Measurements from ENCODE around the gene RBM47. TPM values are rescaled to one million over a fixed set of nuclear protein-coding genes. Genes with fewer than 3 reads are reported as not detected.

RBM47 gene
- polyA plus RNA-seq, 1 experiment: 0.62 TPM

DNA sequence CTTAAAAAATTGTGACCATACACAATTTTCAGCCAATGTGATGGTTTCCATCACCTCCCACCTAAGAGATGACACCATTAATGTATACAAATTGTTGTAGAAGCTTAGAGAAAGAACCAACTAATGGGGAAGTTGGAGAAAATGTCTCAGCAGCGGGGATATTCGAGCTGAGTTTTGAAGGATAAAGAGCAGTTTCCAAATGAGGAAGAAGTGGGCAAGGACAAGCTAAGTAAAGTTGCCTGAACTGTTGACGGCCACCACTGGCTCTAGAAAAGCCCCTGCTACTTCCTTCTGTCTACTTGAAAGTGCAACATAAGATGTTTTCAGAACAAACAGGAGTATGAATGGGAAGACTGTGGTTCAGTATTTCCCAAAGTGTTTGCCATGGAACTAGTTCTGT, 202.5 kb downstream of the RBM47 start:
- ChIA-PET POLR2A (no interaction called here), CTCF (no interaction called here)
- Histone ChIP-seq H3K27ac (ENCODE audit: low read depth, low read length) (no peak overlapping the region), H3K9me3 (ENCODE audit: control insufficient read depth, insufficient read depth, low read length) (no peaks in the 10 kb centered on the region), H3K27me3 (ENCODE audit: control insufficient read depth, insufficient read depth, low read length) (no peaks in the 10 kb centered on the region), H3K4me3 (ENCODE audit: low read depth, low read length) (no peak overlapping the region)
- no peak for TF ChIP-seq CTCF (IDR thresholded peaks at IDR 0.05; ENCODE audit: low read depth, low read length)
- DNase-seq (ENCODE audit: low read depth, low spot score): no peak

DNA sequence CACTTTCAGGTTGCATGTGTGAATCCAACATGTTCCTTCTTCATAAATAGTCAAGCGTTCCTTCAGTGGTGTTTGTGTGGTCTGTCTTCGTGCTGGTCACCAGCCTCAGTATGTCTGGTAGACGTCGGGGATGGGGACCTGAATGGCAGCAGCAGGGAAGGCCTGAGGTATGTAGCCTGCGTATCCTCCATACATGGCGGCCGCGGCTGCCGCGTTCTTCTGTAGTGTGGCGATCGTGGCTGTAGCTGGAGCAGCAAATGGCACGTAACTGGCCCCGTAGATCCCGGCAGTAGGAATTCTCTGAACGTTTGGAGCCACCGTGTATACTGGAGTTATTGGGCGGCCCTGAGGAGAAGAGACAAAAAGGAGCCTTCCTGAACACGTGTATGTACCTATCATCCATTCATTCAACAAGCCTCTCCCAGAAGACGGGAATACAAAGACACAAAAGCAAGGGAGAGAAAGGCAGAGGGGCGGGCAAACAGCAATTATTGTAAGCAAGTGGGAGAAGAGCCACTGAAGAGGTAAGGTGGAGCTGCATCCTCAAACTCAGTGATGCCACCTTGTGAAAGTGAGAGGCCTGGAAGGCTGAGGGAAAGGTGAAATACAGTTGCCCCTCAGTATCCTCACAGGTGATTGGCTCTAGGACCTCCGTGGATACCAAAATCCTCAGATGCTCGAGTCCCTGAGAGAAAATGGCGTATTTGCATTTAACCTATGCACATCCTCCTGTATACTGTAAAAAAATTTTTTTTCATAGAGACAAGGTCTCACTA, 203.7 kb downstream of the RBM47 start:
- Histone ChIP-seq H3K27ac (ENCODE audit: low read depth, low read length) (no peak overlapping the region), H3K27me3 (ENCODE audit: control insufficient read depth, insufficient read depth, low read length) (no peaks in the 10 kb centered on the region), H3K4me3 (ENCODE audit: low read depth, low read length) (no peak overlapping the region), H3K9me3 (ENCODE audit: control insufficient read depth, insufficient read depth, low read length) (no peaks in the 10 kb centered on the region)
- POLR2A ChIA-PET: no interaction called here
- CTCF ChIA-PET: no interaction called here
- TF ChIP-seq CTCF (IDR thresholded peaks at IDR 0.05; ENCODE audit: low read depth, low read length): no peak
- no peak for DNase-seq (ENCODE audit: low read depth, low spot score)

DNA sequence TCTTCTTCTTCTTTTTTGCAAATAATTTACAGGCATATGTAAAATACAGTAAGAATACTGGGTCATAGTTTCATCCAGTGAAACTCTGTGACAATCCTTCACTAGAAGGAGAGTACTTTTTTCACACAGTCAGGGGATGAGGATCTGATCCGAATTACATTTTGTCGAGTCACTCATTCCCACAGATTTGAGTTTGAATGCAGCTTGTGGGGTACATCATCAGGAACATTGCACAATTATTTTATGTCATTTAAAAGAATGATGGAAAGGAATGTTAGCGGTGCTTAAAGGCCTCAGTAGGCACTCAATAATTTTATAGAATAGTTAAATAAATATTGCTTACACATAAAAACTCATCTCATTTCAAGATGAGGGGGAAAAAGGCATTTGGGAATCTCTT, 205.9 kb downstream of the RBM47 start:
- Histone ChIP-seq H3K9me3 (ENCODE audit: control insufficient read depth, insufficient read depth, low read length) (no peaks in the 10 kb centered on the region; the same call in 1 of the 2 replicates), H3K4me3 (ENCODE audit: low read depth, low read length) (no peak overlapping the region), H3K27ac (ENCODE audit: low read depth, low read length) (no peak overlapping the region), H3K27me3 (ENCODE audit: control insufficient read depth, insufficient read depth, low read length) (no peaks in the 10 kb centered on the region)
- CTCF ChIA-PET: no interaction called here
- no peak for TF ChIP-seq CTCF (IDR thresholded peaks at IDR 0.05; ENCODE audit: low read depth, low read length)
- DNase-seq (ENCODE audit: low read depth, low spot score): no peak
- POLR2A ChIA-PET: no interaction called here

DNA sequence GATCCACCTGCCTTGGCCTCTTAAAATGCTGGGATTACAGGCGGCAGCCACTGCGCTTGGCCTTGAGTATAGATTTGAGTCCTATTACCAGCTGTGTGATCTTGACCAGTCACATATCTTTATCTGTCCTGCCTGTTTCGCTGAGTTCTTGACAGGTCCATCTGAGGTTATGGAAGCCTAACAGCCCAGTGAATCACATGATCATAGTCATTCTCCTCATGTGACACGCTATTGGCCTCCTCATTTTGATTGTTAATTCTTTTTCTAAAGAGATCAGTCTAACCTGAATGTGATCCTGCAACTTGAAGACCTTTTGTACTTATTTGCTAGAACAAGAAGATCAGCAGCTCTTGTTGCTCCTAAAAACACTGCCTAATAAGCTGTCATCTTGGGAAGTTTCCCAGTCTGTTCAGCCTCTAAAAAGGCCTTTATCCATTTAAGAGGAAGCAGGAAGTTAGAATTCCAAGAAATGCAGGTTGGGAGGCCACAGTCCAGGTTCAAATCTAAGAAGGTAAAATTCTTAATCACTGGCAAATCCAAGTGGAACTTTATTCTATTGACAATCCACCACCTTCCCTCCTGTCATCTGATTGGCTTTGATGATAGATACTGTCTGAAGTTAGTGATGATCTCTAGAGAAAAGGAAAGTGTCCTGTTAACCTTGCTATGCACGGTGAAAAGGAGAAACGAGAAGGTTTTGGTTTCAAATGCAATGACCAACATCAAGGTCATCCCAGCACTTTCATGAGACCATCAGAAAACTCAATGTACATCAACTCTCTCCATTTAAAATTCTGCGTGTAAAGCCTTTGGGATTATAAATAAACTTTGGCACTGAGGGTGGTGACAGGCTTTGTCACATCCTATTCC, 207.6 kb downstream of the RBM47 start:
- Histone ChIP-seq H3K9me3 (ENCODE audit: control insufficient read depth, insufficient read depth, low read length) (no peaks in the 10 kb centered on the region; the same call in 1 of the 2 replicates), H3K27me3 (ENCODE audit: control insufficient read depth, insufficient read depth, low read length) (no peaks in the 10 kb centered on the region), H3K27ac (ENCODE audit: low read depth, low read length) (no peak overlapping the region), H3K4me3 (ENCODE audit: low read depth, low read length) (no peak overlapping the region)
- ChIA-PET POLR2A (no interaction called here), CTCF (no interaction called here)
- DNase-seq (ENCODE audit: low read depth, low spot score): no peak
- no peak for TF ChIP-seq CTCF (IDR thresholded peaks at IDR 0.05; ENCODE audit: low read depth, low read length)
